HepG2 (cell line): ENCODE results near the gene DCP2. TPM values are rescaled to one million over a fixed set of nuclear protein-coding genes. Genes with fewer than 3 reads are reported as not detected.

Source experiments
- AKAP8 ChIP-seq: sonication (generic); formaldehyde crosslinking; IDR thresholded peaks from 2 replicates; pipeline ENCODE4 v1.5.1; 2020; ENCODE audit warnings: mild to moderate bottlenecking, missing genetic modification reagents
- ATF7 ChIP-seq, 2 experiments: fragments of 450-650 bp in 1 of 2; sonication (generic) in 1 of 2; formaldehyde crosslinking in 1 of 2; IDR thresholded peaks; 2 replicates each; pipeline versions ENCODE4 v1.4.0 to v1.6.1; 2016 to 2020; ENCODE audit warnings: antibody characterized with exemption in 1 of 2, mild to moderate bottlenecking in 1 of 2, missing genetic modification reagents in 1 of 2
- CHD2 ChIP-seq: IDR thresholded peaks from 2 replicates; pipeline ENCODE4 v1.6.1; 2011; ENCODE audit warnings: low read depth, low read length, improper control_type of control experiment
- DRAP1 ChIP-seq: IDR thresholded peaks from 2 replicates; pipeline ENCODE4 v1.6.1; 2016; ENCODE audit warnings: missing genetic modification reagents, missing compliant biosample characterization
- ELF4 ChIP-seq: sonication (generic); formaldehyde crosslinking; IDR thresholded peaks from 2 replicates; pipeline ENCODE4 v1.5.0; 2020; ENCODE audit warnings: missing genetic modification reagents, mild to moderate bottlenecking, moderate library complexity, borderline replicate concordance
- HBP1 ChIP-seq: IDR thresholded peaks from 2 replicates; pipeline ENCODE4 v1.6.1; 2016; ENCODE audit warnings: low read depth, control low read depth
- HDAC2 ChIP-seq: sonication (generic); formaldehyde crosslinking; IDR thresholded peaks from 2 replicates; pipeline ENCODE4 v1.4.0; 2020; ENCODE audit warnings: missing genetic modification reagents
- HNRNPL ChIP-seq: fragments of 200-400 bp; formaldehyde crosslinking; IDR thresholded peaks from 2 replicates; pipeline ENCODE4 v1.6.1; 2017; ENCODE audit warnings: mild to moderate bottlenecking, low read depth, low read length
- HNRNPUL1 ChIP-seq: fragments of 200-400 bp; formaldehyde crosslinking; IDR thresholded peaks from 2 replicates; pipeline ENCODE4 v1.6.1; 2017; ENCODE audit warnings: low read depth, mild to moderate bottlenecking, low read length, moderate library complexity
- ISX ChIP-seq: sonication (generic); formaldehyde crosslinking; conservative IDR thresholded peaks from 2 replicates; pipeline ENCODE4 v1.5.0; 2020; ENCODE audit warnings: missing genetic modification reagents
- KDM4B ChIP-seq: sonication (generic); formaldehyde crosslinking; IDR thresholded peaks from 2 replicates; pipeline ENCODE4 v1.4.0; 2020; ENCODE audit warnings: missing genetic modification reagents
- LBX2 ChIP-seq: sonication (generic); formaldehyde crosslinking; IDR thresholded peaks from 2 replicates; pipeline ENCODE4 v1.5.0; 2020; ENCODE audit warnings: missing genetic modification reagents, mild to moderate bottlenecking, borderline replicate concordance
- MAFF ChIP-seq: IDR thresholded peaks from 2 replicates; pipeline ENCODE4 v1.6.1; 2011; ENCODE audit warnings: low read depth, low read length, improper control_type of control experiment
- NR2F2 ChIP-seq: IDR thresholded peaks from 2 replicates; pipeline ENCODE4 v1.6.1; 2012; ENCODE audit warnings: low read depth, inconsistent platforms, borderline replicate concordance
- PBX3 ChIP-seq: sonication (generic); formaldehyde crosslinking; IDR thresholded peaks from 2 replicates; pipeline ENCODE4 v1.8.1; 2023; ENCODE audit warnings: missing genetic modification reagents, inconsistent platforms, borderline replicate concordance
- RELA ChIP-seq: sonication (generic); formaldehyde crosslinking; IDR thresholded peaks from 2 replicates; pipeline ENCODE4 v1.4.0; 2020; ENCODE audit warnings: missing genetic modification reagents
- SKI ChIP-seq: fragments of 450-650 bp; IDR thresholded peaks from one replicate; pipeline ENCODE4 v1.6.1; 2018; ENCODE audit warnings: mild to moderate bottlenecking; ENCODE audit not compliant: partially characterized antibody
- SNAPC5 ChIP-seq: sonication (generic); formaldehyde crosslinking; IDR thresholded peaks from 2 replicates; pipeline ENCODE4 v1.8.1; 2023; ENCODE audit warnings: mild to moderate bottlenecking, missing genetic modification reagents, borderline replicate concordance
- SPEN ChIP-seq: sonication (generic); formaldehyde crosslinking; IDR thresholded peaks from 2 replicates; pipeline ENCODE4 v1.5.1; 2020; ENCODE audit warnings: low read depth, mild to moderate bottlenecking, missing genetic modification reagents
- TRIM24 ChIP-seq: sonication (generic); formaldehyde crosslinking; IDR thresholded peaks from 2 replicates; pipeline ENCODE4 v1.8.0; 2022; ENCODE audit warnings: mild to moderate bottlenecking, missing genetic modification reagents
- ZFP36 ChIP-seq: fragments of 150-350 bp; IDR thresholded peaks from 2 replicates; pipeline ENCODE4 v1.6.1; 2018; ENCODE audit warnings: borderline replicate concordance, low read length, low read depth; ENCODE audit not compliant: partially characterized antibody
- ZNF230 ChIP-seq: sonication (generic); formaldehyde crosslinking; IDR thresholded peaks from 2 replicates; pipeline ENCODE4 v1.4.0; 2020; ENCODE audit warnings: mild to moderate bottlenecking, missing genetic modification reagents
- ZNF292 ChIP-seq: sonication (generic); formaldehyde crosslinking; IDR thresholded peaks from 2 replicates; pipeline ENCODE4 v1.8.1; 2022; ENCODE audit warnings: mild to moderate bottlenecking, low read depth, missing genetic modification reagents, borderline replicate concordance
- ZNF501 ChIP-seq: sonication (generic); formaldehyde crosslinking; IDR thresholded peaks from 2 replicates; pipeline ENCODE4 v1.5.1; 2020; ENCODE audit warnings: mild to moderate bottlenecking, moderate library complexity, missing genetic modification reagents
- ZNF644 ChIP-seq: IDR thresholded peaks from 2 replicates; pipeline ENCODE4 v1.6.1; 2016; ENCODE audit warnings: low read depth
- ZNF703 ChIP-seq: sonication (generic); formaldehyde crosslinking; IDR thresholded peaks from 2 replicates; pipeline ENCODE4 v1.5.1; 2020; ENCODE audit warnings: missing genetic modification reagents, mild to moderate bottlenecking, moderate library complexity, borderline replicate concordance
- ZNF790 ChIP-seq: sonication (generic); formaldehyde crosslinking; IDR thresholded peaks from 2 replicates; pipeline ENCODE4 v1.8.0; 2022; ENCODE audit warnings: missing genetic modification reagents, mild to moderate bottlenecking, borderline replicate concordance
- polyA plus RNA-seq, 8 experiments: library from polyadenylated mRNA; depleted of rRNA in 3 of 8; stranded (reverse) in 7 of 8; unstranded in 1 of 8; fragments of >200 nt; fragmentation: Illumina TruSeq in 4 of 8; extraction: Trizol in 4 of 8; gene quantifications; 2 replicates each; pipeline versions ENCODE4 v1.2.1 to v1.2.3, GENCODE V29; 2011 to 2016; ENCODE audit warnings: low read depth in 4 of 8, missing spikeins in 1 of 8, mixed read lengths in 1 of 8; ENCODE audit not compliant: insufficient read depth in 1 of 8
- total RNA-seq, 5 experiments: library from RNA; depleted of rRNA; stranded (reverse); fragments of >200 nt; fragmentation: Illumina TruSeq; extraction: Trizol; gene quantifications; 2 replicates each; pipeline ENCODE4 v1.2.3, GENCODE V29; 2016; ENCODE audit warnings: low read depth in 1 of 5

The DCP2 gene
- total and polyA plus RNA-seq, 2 of the 13 experiments (the other 11 are each of a cell fraction or from before 2014, with no cell fraction given), result 16.2 to 63.4 TPM

- TF ChIP-seq HBP1 (CRISPR knock-in tag) (no peak), ZFP36 (no peak), DRAP1 (CRISPR knock-in tag) (peak; percentile 91), SKI (no peak), SNAPC5 (no peak), MAFF (no peak), HNRNPUL1 (no peak), ISX (CRISPR knock-in tag) (no peak), ZNF644 (no peak), ZNF703 (no peak), ZNF790 (no peak), ELF4 (peak; percentile 42; the same call in 1 of the 2 replicates), HDAC2 (peak; percentile 74), ZNF501 (CRISPR knock-in tag) (no peak; the same call in 1 of the 2 replicates), NR2F2 (no peak; the same call in 1 of the 2 replicates), PBX3 (CRISPR knock-in tag) (no peak), HNRNPL (no peak), ZNF230 (no peak), RELA (CRISPR knock-in tag) (no peak), ZNF292 (CRISPR knock-in tag) (peak; percentile 60; the same call in 1 of the 2 replicates), LBX2 (CRISPR knock-in tag) (no peak), ATF7 (IDR thresholded peaks at IDR 0.05) (no peak), ATF7 (CRISPR knock-in tag; IDR thresholded peaks at IDR 0.05) (no peak), TRIM24 (CRISPR knock-in tag) (no peak), AKAP8 (no peak), SPEN (peak; percentile 78), CHD2 (no peak), KDM4B (CRISPR knock-in tag) (no peak)
Observed at GRCh38 chr5:112976432-112977309, at the start of gene DCP2 (continued).
